Measurements from ENCODE around the gene SPATC1L.

Gene SPATC1L

GRCh38 chr21:46160907-46161632 lies 23.2 kb downstream of the SPATC1L start:
- DNase-seq: no peak

DNA sequence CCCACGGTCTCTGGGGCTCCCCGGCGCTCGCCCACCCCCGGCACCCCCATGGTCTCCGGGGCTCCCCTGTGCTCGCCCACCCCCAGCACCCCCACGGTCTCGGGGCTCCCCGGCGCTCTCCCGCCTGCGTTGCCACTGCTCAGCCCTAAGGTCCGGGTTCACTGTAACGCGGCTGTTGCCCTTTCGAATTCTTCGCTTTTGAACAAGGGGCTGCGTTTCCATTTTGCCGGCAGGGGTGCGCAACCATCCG lies 23.7 kb downstream of the SPATC1L start:
- DNase-seq: no peak

DNA sequence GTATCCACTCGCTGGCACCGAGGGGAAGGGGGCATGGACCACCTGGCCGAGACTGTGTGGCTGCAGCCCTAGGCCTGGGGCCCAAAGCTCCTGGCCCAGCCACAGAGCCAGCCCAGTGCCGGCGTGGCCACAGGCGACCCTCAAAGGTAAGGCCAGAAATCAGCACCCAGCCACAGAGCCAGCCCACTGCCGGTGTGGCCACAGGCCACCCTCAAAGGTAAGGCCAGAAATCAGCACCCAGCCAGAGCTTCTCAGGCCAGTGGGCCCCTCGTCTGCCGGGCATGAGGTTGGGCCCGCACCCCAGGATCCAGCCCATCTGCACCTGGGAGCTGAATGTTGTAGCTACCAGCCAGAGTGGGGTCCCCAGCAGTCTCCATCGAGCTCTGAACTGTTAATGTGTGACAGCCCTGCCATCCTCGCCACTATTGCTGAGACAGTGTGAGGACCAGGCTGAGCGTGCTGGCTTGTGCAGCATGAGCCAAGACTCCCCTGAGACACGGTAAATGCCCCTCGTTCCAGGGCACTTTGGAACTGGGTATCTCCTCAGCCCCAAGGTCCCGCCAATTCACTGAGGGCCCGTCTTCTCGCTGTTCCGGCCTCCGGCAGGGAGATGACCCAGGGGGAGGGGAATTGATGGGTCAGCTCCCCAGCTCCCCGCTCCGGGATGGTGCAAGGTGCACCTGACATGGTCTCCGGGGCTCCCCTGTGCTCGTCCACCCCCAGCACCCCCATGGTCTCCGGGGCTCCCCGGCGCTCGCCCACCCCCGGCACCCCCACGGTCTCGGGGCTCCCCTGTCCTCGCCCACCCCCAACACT lies 24.2 kb downstream of the SPATC1L start:
- no peak for DNase-seq

- no peak for DNase-seq
Observed at GRCh38 chr21:46159390-46159789, 24.9 kb downstream of the SPATC1L start.

- DNase-seq: no peak
Observed at GRCh38 chr21:46158666-46159300, 25.5 kb downstream of the SPATC1L start.

DNA sequence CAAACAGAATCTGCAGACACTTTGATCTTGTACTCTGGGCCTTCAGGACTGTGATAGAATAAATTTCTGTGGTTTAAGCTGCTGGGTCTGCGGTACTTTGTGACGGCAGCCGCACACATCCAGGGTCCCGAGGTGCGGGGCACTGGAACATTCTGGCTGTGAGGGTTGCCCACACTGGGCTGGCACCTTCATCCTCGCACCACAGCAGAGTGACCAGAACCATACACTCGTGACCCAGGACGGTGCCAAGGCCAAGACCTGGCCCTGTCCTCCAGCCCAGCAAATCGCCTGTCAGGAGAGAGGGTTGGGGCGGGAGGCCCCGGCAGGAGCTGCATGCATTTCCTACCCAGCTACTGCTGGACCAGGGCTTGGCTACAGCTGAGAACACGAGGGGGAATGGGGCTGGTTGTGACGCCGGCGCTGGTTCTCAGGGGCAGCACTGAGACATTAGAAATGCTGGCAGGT lies 26.2 kb downstream of the SPATC1L start:
- DNase-seq: no peak

- no peak for DNase-seq
Observed at GRCh38 chr21:46157396-46157986, 26.8 kb downstream of the SPATC1L start.

DNA sequence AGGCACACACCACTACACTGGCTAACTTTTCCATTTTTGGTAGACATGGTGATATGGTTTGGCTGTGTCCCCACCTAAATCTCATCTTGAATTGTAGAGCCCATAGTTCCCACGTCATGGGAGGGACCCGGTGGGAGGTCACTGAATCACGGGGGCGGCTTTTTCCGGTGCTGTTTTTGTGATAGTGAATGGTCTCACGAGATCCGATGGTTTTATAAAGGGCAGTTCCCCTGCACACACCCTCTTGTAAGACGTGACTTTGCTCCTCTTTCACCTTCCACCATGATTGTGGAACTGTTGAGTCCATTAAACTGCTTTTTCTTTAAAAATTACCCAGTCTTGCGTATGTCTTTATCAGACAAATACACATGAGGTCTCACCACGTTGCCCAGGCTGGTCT lies 27.6 kb downstream of the SPATC1L start:
- no peak for DNase-seq

- DNase-seq: no peak
Observed at GRCh38 chr21:46156378-46156645, 27.9 kb downstream of the SPATC1L start.

- DNase-seq: no peak
Observed at GRCh38 chr21:46155514-46156377, 28.5 kb downstream of the SPATC1L start, which contains the start of gene FTCD. Gene FTCD, minus strand, starts transcription at chr21:46155579. Its CDS starts 56 bp downstream, at chr21:46155523.

- DNase-seq: no peak
Observed at GRCh38 chr21:46154955-46155513, 29.2 kb downstream of the SPATC1L start.

GRCh38 chr21:46154155-46154954 lies 29.9 kb downstream of the SPATC1L start:
- DNase-seq: no peak

GRCh38 chr21:46153247-46154154 lies 30.8 kb downstream of the SPATC1L start:
- DNase-seq: peak; percentile 74

GRCh38 chr21:46152927-46153246 lies 31.4 kb downstream of the SPATC1L start:
- no peak for DNase-seq

GRCh38 chr21:46151989-46152926 lies 32.0 kb downstream of the SPATC1L start:
- DNase-seq: no peak

DNA sequence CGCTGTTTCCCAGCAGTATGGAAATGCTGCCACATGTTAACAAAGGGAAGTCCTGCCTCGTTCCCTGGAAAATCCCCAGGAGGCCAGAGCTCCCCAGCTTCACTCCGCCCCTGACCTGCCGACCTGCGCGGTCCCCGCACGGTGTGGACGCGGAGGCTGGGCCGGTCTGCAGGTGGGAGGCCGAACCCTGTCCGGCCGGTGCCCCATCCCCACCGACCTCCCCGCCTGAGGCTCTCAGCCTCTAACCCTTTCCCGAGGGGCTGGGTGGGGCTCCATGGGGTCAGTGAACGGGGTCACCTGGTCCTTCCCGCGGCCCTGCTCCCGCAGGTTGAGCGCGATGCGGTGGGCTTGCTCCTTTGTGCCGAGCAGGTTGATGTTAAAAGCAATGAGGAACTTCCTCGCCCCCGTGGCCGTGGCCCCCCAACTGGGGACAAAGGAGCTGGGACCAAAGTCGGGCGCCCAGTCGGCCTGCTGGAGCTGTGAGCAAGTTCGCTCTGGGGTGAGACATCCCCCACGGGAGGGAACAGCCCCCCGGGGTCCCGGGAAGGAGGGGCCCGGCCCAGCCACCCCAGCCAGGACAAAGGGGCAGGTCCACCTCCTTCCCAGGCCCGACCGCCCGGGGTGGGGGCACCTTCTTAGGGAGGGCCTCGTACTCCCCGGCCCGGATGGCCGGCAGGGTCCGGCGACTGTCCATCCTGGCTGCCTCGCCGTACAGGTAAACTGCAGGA lies 32.8 kb downstream of the SPATC1L start:
- DNase-seq: no peak

- DNase-seq: no peak
Observed at GRCh38 chr21:46150491-46151121, 33.7 kb downstream of the SPATC1L start.

- no peak for DNase-seq
Observed at GRCh38 chr21:46150073-46150472, 34.2 kb downstream of the SPATC1L start.
